KOPT-K1 (cell line): ENCODE measurements around the gene OSBPL9.

Experiments
- H3K27ac ChIP-seq: fragments of 200-600 bp; sonication (generic); 2 replicates; pipeline ENCODE4 v1.5.1; 2016; ENCODE audit warnings: antibody characterized with exemption, mild to moderate bottlenecking, low read depth, low read length; ENCODE audit not compliant: poor library complexity, severe bottlenecking
- H3K36me3 ChIP-seq: fragments of 200-600 bp; sonication (generic); 2 replicates; pipeline ENCODE4 v1.5.1; 2017; ENCODE audit warnings: antibody characterized with exemption, mild to moderate bottlenecking, low read length, moderate library complexity; ENCODE audit not compliant: insufficient read depth
- H3K9me3 ChIP-seq: fragments of 200-600 bp; sonication (generic); 2 replicates; pipeline ENCODE4 v1.5.1; 2017; ENCODE audit warnings: antibody characterized with exemption, low read length, mild to moderate bottlenecking; ENCODE audit not compliant: insufficient read depth, poor library complexity, severe bottlenecking

The OSBPL9 gene

DNA sequence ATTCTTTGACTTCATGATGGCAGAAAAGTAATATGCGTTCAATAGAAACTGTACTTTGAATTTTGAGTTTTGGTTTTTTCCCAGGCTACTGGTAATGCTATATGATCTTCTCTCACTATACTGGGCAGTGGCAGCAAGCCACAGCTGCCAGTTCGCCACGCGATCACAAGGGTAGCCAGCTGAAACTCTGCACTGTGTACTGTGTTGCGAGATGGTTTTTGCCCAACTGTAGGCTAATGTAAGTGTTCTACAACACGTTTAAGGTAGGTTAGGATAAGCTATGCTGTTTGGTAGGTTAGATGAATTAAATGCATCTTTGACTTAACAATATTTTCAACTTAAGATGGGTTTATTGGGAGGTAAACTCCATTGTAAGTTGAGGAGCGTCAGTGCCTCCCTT is 138.5 kb downstream of the OSBPL9 start:
- Histone ChIP-seq H3K36me3 (peaks cover 9% of the 10 kb centered on the region), H3K9me3 (peaks cover 5% of the 10 kb centered on the region), H3K27ac (no peak overlapping the region)

DNA sequence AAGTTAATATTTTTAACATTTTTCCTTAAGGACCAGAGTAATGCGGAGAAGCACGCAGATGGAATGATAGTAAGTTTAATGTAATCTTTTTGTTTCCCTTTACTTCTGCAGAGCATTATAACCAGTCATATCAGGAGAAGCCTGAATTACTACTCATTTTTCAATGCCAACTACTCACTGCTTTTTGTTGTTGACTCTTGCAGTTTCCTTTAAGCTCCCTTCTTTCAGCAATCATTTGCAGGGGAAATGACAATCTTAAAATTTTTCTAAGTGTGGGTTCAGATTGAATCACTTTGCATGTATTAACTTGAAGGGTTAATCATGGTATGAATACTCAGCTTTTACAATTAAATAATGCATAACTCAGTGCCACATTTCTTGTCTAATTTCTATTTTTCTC is 139.4 kb downstream of the OSBPL9 start:
- peaks cover 5% of the 10 kb centered on the region for H3K9me3 ChIP-seq
- H3K36me3 ChIP-seq, result peaks cover 9% of the 10 kb centered on the region
- H3K27ac ChIP-seq, result no peak overlapping the region

DNA sequence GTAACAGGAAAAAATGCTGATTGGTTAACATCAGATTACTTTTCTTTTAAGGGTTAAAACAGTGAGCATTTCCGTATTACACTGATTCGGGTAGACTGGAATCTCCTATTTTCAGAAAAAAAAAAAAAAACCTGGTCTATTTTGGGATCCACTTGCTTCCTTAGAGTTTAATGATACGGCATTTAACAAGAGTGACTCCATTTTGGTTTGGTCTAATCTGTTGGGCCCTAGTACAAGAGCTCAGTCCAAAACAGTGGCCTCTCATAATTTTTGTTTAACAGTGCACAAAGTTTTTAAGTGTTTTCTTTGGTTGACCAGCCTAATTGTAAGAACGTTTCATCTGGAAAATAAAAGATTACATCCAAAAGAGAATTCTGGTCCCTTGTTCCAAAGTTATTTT is 141.4 kb downstream of the OSBPL9 start:
- no peaks in the 10 kb centered on the region for H3K9me3 ChIP-seq
- H3K36me3 ChIP-seq, result no peaks in the 10 kb centered on the region
- H3K27ac ChIP-seq, result no peak overlapping the region

DNA sequence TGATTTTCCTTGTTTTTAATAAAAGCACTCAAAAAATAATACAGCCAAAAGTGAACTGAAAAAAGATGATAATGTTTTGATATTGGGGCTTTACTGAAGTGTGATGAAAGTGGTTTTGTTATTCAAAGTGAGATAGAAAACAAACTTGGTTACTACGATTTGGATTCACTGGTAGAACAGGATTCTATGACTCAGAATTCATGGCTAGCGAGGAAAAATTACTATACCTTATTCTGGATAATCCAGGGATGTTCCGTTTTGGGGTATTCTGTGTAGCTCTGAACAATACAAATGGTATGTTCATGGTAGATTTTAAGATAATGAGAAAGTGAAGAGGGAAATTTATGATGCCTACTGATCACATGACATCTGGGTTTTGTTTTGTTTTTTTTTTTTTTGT is 144.0 kb downstream of the OSBPL9 start:
- no peaks in the 10 kb centered on the region for H3K9me3 ChIP-seq
- no peaks in the 10 kb centered on the region; the same call in 1 of the 2 replicates for H3K36me3 ChIP-seq
- no peak overlapping the region for H3K27ac ChIP-seq

DNA sequence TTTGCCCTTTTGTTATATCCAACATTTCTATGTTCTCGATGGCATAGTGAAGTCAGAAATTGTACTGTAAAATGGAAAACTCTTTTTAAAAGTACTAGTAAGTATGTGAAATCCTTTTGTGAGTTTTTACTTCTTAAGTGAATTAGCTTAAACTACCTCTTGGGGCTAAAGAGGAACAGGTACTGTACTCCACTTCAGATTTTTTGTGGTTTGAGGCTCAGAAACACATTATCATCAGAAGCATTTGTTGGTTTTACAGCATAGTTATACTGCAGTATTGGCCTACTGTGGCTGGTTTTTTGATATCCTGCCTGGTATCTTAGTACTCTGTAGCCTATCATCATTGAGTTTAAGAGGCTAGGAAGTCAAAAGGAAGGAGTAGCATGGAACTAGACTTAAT is 144.5 kb downstream of the OSBPL9 start:
- peaks cover 4% of the 10 kb centered on the region; the same call in 1 of the 2 replicates for H3K36me3 ChIP-seq
- H3K9me3 ChIP-seq, result no peaks in the 10 kb centered on the region
- no peak overlapping the region for H3K27ac ChIP-seq

DNA sequence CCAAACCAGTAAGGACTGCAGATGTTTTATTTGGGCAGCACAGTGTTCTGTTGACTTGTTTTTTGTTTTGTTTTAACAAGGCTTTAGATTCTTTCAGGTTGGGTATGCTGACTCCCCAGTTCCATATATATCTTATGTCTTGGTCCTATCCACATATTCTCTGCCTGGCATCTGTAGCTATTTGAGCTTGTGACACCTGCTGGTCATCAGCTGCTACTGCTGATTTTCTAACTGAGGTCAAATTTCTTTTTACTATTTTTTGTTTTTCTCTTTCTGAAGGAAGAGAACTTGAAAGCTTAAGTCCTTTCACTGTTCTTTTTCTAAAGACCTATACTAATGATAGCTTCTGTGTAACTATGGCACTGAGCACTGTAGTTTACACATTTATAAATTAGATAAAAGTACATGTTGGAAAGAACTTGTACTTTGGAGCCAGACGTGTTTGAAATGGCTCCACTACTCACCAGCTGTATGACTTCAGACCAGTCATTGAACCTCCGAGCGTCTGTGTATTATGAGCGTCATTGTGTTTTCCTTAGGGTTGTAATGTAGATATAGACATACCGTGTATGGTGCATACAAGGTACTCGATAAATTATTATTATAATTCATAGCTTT is 152.2 kb downstream of the OSBPL9 start:
- no peaks in the 10 kb centered on the region for H3K9me3 ChIP-seq
- peaks cover 54% of the 10 kb centered on the region for H3K36me3 ChIP-seq
- no peak overlapping the region for H3K27ac ChIP-seq

DNA sequence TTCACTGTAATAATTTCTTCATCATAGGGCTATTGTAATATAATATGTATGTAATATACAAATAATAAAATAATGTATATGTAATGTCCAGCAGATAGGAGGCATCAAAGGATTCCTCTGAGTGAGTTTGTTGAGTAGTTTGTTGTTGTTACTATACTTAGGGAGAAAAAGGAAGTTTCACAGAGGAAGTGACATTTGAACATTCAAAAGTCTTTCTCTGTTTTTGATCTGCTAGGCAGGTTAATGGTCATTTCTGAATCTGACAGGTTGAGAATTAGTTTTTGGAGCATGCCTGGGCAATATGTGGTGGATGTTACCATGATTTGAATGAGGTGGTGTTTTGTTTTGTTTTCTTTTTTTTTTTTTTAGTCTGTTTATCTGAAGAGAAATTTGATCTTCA is 159.5 kb downstream of the OSBPL9 start:
- H3K36me3 ChIP-seq, result peaks cover 47% of the 10 kb centered on the region
- no peaks in the 10 kb centered on the region for H3K9me3 ChIP-seq
- H3K27ac ChIP-seq, result no peak overlapping the region

DNA sequence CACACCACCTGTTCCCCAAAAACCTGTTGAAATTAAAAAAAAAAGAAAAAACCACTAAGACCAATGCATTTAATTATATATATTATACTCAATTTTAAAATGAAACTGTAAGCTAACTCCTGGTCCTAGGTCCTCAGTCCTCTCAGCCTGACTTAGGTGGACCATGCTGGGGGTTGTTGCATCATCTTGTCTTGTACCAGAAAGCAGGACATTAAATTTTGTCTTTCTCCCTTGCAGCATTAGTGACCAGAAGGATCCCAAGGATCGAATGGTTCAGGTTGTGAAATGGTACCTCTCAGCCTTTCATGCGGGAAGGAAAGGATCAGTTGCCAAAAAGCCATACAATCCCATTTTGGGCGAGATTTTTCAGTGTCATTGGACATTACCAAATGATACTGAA is 164.0 kb downstream of the OSBPL9 start:
- H3K27ac ChIP-seq, result no peak overlapping the region
- no peaks in the 10 kb centered on the region for H3K9me3 ChIP-seq
- H3K36me3 ChIP-seq, result peaks cover 47% of the 10 kb centered on the region

DNA sequence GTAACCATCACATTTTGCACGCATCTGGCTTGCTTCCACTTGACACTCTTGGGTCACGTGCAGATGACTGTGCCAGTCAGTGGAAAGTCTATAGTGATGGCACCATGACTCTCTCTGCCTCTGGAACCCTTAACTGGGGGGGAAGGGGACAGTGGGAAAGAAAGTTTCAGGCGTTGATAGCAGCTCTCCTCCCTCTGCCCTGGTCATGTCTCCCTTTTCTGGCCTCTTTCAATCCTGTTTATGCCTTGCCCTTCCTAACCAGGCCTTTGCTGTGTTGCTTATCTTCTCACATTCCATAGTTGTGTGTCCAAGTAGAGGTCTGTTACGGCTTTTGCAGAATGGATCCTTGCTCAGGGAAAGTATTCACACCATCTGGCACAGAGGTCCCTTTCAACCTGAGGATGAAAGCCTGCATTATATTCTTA is 168.1 kb downstream of the OSBPL9 start:
- Histone ChIP-seq H3K36me3 (peaks cover 72% of the 10 kb centered on the region), H3K9me3 (no peaks in the 10 kb centered on the region), H3K27ac (no peak overlapping the region)

DNA sequence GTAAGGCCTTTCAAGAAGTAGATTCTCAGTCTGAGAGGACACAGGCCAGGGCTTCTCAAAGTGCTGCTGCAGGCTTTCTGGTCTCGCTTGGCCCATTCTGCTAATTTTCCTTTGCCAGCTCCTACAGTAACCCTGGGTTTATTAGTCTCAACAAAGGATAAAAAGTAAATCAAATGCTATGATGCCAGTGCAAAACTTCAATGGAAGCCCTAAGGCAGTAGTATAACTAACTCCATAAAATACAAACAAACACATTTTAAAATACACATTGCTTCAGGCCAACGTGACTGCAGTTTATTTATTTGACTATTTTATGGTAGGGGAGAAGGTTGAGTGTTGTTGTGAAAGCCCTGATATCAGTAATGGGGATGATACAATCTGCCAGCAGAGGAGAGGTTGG is 172.0 kb downstream of the OSBPL9 start:
- H3K9me3 ChIP-seq, result no peaks in the 10 kb centered on the region
- no peak overlapping the region for H3K27ac ChIP-seq
- H3K36me3 ChIP-seq, result peaks cover 100% of the 10 kb centered on the region

DNA sequence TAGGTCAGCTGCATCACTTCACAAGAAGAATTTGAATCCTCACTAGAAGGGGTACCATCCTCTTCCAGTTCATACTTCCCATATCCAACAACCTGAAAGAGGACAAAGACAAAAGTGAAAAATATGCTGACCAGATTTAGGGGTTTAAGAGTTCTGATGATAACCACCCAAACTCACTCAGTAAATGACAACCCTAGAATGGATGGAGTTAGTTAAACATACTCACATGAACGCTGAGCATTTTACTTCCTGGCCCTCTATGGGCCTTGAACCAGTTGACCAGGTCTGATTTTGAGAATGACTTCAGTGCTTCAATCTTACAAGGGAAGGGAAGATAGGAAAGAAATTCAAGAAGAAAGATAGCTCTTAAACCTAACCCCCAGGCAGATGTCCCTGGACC is 172.4 kb downstream of the OSBPL9 start:
- no peak overlapping the region for H3K27ac ChIP-seq
- peaks cover 100% of the 10 kb centered on the region for H3K36me3 ChIP-seq
- H3K9me3 ChIP-seq, result no peaks in the 10 kb centered on the region

DNA sequence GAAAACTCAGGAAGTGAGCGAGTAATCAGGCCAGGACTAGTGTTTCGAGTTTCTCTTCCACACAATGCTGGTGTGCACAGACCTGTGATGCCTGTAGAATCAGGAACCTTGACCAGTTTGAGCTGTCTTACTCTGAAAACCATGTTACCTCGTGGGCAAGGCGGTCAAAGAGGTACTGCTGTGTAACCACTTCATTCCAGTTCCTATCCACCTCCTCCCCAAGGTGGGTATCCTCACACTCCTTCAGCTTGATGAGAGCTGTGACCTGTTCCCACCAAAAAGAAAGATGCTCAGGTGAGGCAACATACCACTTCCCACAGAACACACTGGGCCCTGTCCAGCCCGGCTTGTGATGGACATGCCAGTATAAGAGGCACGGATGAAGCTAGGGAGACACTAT is 173.5 kb downstream of the OSBPL9 start:
- peaks cover 100% of the 10 kb centered on the region for H3K36me3 ChIP-seq
- no peak overlapping the region for H3K27ac ChIP-seq

DNA sequence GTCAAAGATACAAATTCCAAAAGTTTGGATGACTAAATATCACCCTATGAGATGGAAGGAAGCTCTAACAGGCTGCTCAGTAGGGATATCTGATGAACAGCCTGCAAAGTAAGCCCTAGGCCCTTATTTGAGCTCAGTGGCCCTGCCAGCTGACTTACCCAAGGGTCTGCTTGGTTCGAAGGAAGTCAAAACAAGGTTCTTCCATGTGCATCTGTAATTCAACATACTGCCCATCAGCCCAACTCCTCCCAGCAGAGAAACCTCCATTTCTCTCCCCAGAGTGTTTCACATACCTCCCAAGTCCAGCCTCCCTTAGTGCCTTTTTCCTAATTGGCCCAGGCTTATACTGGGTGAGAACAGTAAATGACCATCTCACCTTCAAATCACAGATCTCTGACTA is 175.0 kb downstream of the OSBPL9 start:
- Histone ChIP-seq H3K27ac (no peak overlapping the region), H3K36me3 (peaks cover 96% of the 10 kb centered on the region), H3K9me3 (no peaks in the 10 kb centered on the region)

More for the DNA sequence above, 173.5 kb downstream of the OSBPL9 start:
- no peaks in the 10 kb centered on the region for H3K9me3 ChIP-seq

DNA sequence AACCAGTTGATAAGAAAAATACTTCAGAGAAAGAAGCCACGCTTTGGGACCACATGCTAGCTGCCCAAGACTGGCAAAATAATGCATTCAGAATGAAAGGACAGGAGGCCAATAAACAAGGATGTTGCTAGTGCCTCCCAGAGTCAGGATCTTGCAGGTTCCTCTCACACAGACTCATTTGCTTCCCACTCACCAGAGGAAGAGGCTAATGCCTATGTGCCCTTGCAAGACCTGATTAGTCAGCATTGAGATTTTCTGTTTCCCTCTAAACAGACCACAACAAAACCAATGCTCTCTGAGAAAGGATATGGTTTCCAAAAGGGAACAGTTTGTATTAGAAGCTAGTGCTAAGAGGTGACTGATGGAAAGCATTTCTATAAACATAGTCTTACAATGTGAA is 176.0 kb downstream of the OSBPL9 start:
- peaks cover 96% of the 10 kb centered on the region for H3K36me3 ChIP-seq
- H3K9me3 ChIP-seq, result no peaks in the 10 kb centered on the region
- no peak overlapping the region for H3K27ac ChIP-seq

DNA sequence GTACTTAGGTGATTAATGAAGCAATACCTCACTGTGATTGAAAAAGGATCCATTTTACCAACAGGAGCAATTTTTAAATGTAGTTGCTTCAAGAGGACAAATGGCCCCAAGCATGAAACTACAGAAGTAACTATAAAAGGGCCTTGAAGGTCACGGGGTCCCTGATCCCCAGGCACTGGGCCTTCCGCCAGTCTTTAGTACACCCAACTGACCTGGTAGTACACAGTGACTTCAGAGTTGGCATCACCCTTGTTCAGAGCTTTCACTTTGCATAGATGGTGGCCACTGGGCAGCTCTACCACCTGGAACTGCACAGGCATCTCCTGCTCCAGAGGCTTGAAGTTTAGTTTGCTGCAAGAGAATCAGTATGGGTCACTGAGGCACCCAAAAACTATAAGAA is 177.4 kb downstream of the OSBPL9 start:
- Histone ChIP-seq H3K36me3 (peaks cover 92% of the 10 kb centered on the region), H3K27ac (no peak overlapping the region), H3K9me3 (no peaks in the 10 kb centered on the region)

DNA sequence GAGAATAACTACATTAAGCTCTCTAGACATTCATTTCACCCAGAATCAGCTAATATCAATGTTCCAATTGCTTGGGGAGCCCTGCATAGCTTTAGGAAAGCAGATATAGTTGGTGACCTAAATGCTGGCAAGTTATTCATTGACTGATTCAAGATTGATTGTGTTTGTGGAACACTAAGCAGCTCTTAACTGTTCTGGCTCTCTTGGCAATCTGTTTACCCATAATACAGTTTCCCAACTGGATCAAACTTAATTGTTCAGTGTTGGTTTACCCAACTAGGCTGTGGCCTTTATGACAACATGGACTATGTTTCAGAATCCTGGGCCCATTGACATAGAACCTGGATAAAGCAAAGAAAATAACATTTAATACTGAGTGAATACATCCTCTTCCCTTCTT is 178.0 kb downstream of the OSBPL9 start:
- Histone ChIP-seq H3K27ac (no peak overlapping the region), H3K9me3 (no peaks in the 10 kb centered on the region), H3K36me3 (peaks cover 92% of the 10 kb centered on the region)
